HepG2 (cell line): Measurements from ENCODE around the gene MYOF. TPM values are rescaled to one million over a fixed set of nuclear protein-coding genes. Genes with fewer than 3 reads are reported as not detected.

Experiments
- ATAC-seq: fragments of 200-7000 bp; cut with Tn5 transposase; 3 replicates; pipeline ENCODE4 v1.9.1; 2020; ENCODE audit warnings: mild to moderate bottlenecking, moderate library complexity
- BruUV-seq: library from RNA; stranded (reverse); fragments of 400-500 nt; replicated peaks from 2 replicates; lab custom pipeline; 2021; lab: Mats Ljungman, UMichigan
- CTCF ChIA-PET: fragments of 300-600 bp; formaldehyde crosslinking; extraction: SDS; loops from one replicate; lab custom pipeline; 2021; ENCODE audit warnings: low total read pairs, inconsistent platforms, low intra/inter-chr PET ratio; lab: Yijun Ruan, JAX
- POLR2A ChIA-PET: fragments of 350-600 bp; sonication (Branson Sonifier 250); formaldehyde crosslinking; loops from one replicate; lab custom pipeline; 2020; ENCODE audit warnings: antibody characterized with exemption, inconsistent platforms; lab: Yijun Ruan, JAX
- DNase-seq: peaks from one replicate; pipeline ENCODE4 v3.0.0-alpha.2; 2015; ENCODE audit warnings: low spot score
- FAIRE-seq: peaks from 3 replicates; lab custom pipeline; 2011; peaks lifted over from hg19 to GRCh38; lab: Jason Lieb, UNC
- H2AFZ ChIP-seq: one replicate; pipeline ENCODE4 v1.6.1; 2011; ENCODE audit warnings: low read length, inconsistent platforms
- H3K27ac ChIP-seq: fragments of 300-600 bp; 3 replicates; pipeline ENCODE4 v1.8.0; 2011; ENCODE audit warnings: mixed run types, mild to moderate bottlenecking, mixed read lengths, low read length, inconsistent platforms; ENCODE audit not compliant: insufficient read depth; ENCODE audit errors: extremely low read length
- H3K27me3 ChIP-seq, 2 experiments: fragments of 200-600 bp in 1 of 2; 2 replicates in 1 of 2; 3 replicates in 1 of 2; pipeline versions ENCODE4 v1.6.0 to v1.8.0; 2011; ENCODE audit warnings: low read length in 2 of 2, mild to moderate bottlenecking in 2 of 2, moderate library complexity in 2 of 2, inconsistent platforms in 1 of 2; ENCODE audit not compliant: insufficient read depth in 2 of 2, control insufficient read depth in 1 of 2
- H3K36me3 ChIP-seq, 2 experiments: fragments of 200-600 bp in 1 of 2; replicated peaks in 1 of 2; 2 replicates in 1 of 2; 3 replicates in 1 of 2; pipeline versions ENCODE4 v1.5.1 to v1.8.0; 2011; ENCODE audit warnings: low read length in 2 of 2, inconsistent platforms in 1 of 2; ENCODE audit not compliant: insufficient read depth in 2 of 2, control insufficient read depth in 1 of 2
- H3K4me1 ChIP-seq: 2 replicates; pipeline ENCODE4 v1.5.1; 2012; ENCODE audit warnings: low read length, inconsistent platforms; ENCODE audit not compliant: insufficient read depth
- H3K4me2 ChIP-seq: 2 replicates; pipeline ENCODE4 v1.6.0; 2011; ENCODE audit warnings: low read depth, low read length, inconsistent platforms
- H3K4me3 ChIP-seq, 3 experiments: fragments of 200-600 bp in 1 of 3; sonication (generic), shearing (Covaris generic) in 1 of 3; replicated peaks in 1 of 3; 2 replicates each; pipeline ENCODE4 v1.5.1; 2011 to 2016; ENCODE audit warnings: low read length in 3 of 3, inconsistent platforms in 2 of 3, low read depth in 2 of 3, mild to moderate bottlenecking in 2 of 3, control low read depth in 1 of 3, mixed read lengths in 1 of 3; ENCODE audit not compliant: insufficient read depth in 1 of 3
- H3K79me2 ChIP-seq: one replicate; pipeline ENCODE4 v1.6.1; 2011; ENCODE audit warnings: low read length, inconsistent platforms; ENCODE audit not compliant: insufficient read depth
- H3K9ac ChIP-seq: 2 replicates; pipeline ENCODE4 v1.6.0; 2011; ENCODE audit warnings: mild to moderate bottlenecking, low read depth, low read length, inconsistent platforms; ENCODE audit not compliant: insufficient read depth
- H3K9me3 ChIP-seq: 2 replicates; pipeline ENCODE4 v1.5.1; 2012; ENCODE audit warnings: mild to moderate bottlenecking, low read length
- H4K20me1 ChIP-seq: 2 replicates; pipeline ENCODE4 v1.6.0; 2011; ENCODE audit warnings: inconsistent platforms, mild to moderate bottlenecking, low read length, moderate library complexity; ENCODE audit not compliant: insufficient read depth
- ATF6 ChIP-seq: sonication (generic); formaldehyde crosslinking; conservative IDR thresholded peaks from 2 replicates; pipeline ENCODE4 v1.4.0; 2020; ENCODE audit warnings: missing genetic modification reagents
- JUN ChIP-seq: sonication (generic); formaldehyde crosslinking; IDR thresholded peaks from 2 replicates; pipeline ENCODE4 v1.4.0; 2020; ENCODE audit warnings: mild to moderate bottlenecking, missing genetic modification reagents
- KAT7 ChIP-seq: IDR thresholded peaks from 2 replicates; pipeline ENCODE4 v1.6.1; 2018; ENCODE audit warnings: borderline replicate concordance, missing compliant biosample characterization
- RFX3 ChIP-seq: IDR thresholded peaks from 2 replicates; pipeline ENCODE4 v1.6.1; 2016; ENCODE audit warnings: missing biosample characterization, missing genetic modification reagents
- WGBS: methylation state at CpG from one replicate; pipeline ENCODE4 v1.1.6; 2017; ENCODE audit warnings: low lambda C conversion rate; 5-methylcytosine and 5-hydroxymethylcytosine counted together
- in situ Hi-C: cut with HindIII; loops from 2 replicates; pipeline ENCODE4 v1.10.0; 2017; ENCODE audit warnings: low pct_unique_long_range_greater_than_20kb; ENCODE audit not compliant: extremely low pct_ligation_motif_present
- intact Hi-C: fragments of 100-400 bp; cut with micrococcal nuclease; formaldehyde crosslinking; loops from one replicate; pipeline ENCODE4 v1.10.0; 2022; ENCODE audit not compliant: unreplicated experiment
- polyA plus RNA-seq, 8 experiments: library from polyadenylated mRNA; depleted of rRNA in 3 of 8; stranded (reverse) in 7 of 8; unstranded in 1 of 8; fragments of >200 nt; fragmentation: Illumina TruSeq in 4 of 8; extraction: Trizol in 4 of 8; gene quantifications; 2 replicates each; pipeline versions ENCODE4 v1.2.1 to v1.2.3, GENCODE V29; 2011 to 2016; ENCODE audit warnings: low read depth in 4 of 8, missing spikeins in 1 of 8, mixed read lengths in 1 of 8; ENCODE audit not compliant: insufficient read depth in 1 of 8
- total RNA-seq, 5 experiments: library from RNA; depleted of rRNA; stranded (reverse); fragments of >200 nt; fragmentation: Illumina TruSeq; extraction: Trizol; gene quantifications; 2 replicates each; pipeline ENCODE4 v1.2.3, GENCODE V29; 2016; ENCODE audit warnings: low read depth in 1 of 5

Gene MYOF
- total and polyA plus RNA-seq, 2 of the 13 experiments (the other 11 are each of a cell fraction or from before 2014, with no cell fraction given) = 0.18 to 0.42 TPM

DNA sequence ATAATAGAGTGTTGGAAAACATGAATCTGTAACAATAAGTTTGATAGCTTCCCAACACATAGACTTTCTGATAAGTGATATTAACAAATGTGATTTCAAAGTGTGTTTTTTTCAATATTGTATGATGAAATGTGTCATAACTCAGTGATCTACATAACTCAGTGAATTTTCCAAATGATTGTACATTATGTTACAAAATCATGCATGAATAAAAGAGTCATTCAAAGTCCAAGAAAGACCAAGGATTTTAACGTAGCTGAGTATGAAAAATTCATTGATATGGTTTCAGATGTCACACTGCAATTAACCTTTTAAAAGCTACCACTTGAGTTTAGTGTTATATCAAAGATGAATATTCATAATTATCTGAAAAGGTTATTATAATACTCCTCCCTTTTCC, 111.2 kb downstream of the MYOF start (continued):
- no peak for TF ChIP-seq ATF6 (CRISPR knock-in tag)
- TF ChIP-seq JUN = no peak

- ATAC-seq (no peak), DNase-seq (no peak), FAIRE-seq (no peak)
- no peaks in the 10 kb centered on the region for H3K79me2 ChIP-seq
- no peak overlapping the region for H3K4me3 ChIP-seq
- in situ Hi-C loops (no loop called here), intact Hi-C loops (no loop called here)
- ChIA-PET CTCF (no interaction called here), POLR2A (no interaction called here)
- no peaks in the 10 kb centered on the region for H3K36me3 ChIP-seq
- H4K20me1 ChIP-seq = no peaks in the 10 kb centered on the region
- H3K4me2 ChIP-seq = no peak overlapping the region
- no peak overlapping the region for H3K27ac ChIP-seq
- no peaks in the 10 kb centered on the region for H3K9me3 ChIP-seq
- 62% methylated on average over 6 of the region's 6 CpGs for WGBS
- H3K4me1 ChIP-seq = no peaks in the 10 kb centered on the region
- BruUV-seq = no TSS peak
- no peak overlapping the region for H3K9ac ChIP-seq
- no peaks in the 10 kb centered on the region for H3K27me3 ChIP-seq
- H2AFZ ChIP-seq = no peak overlapping the region
- no peak for TF ChIP-seq KAT7 (CRISPR knock-in tag)
Observed at GRCh38 chr10:93369588-93370164, 112.5 kb downstream of the MYOF start.

- Histone ChIP-seq H3K79me2 (no peaks in the 10 kb centered on the region), H3K4me3 (no peak overlapping the region), H3K36me3 (no peaks in the 10 kb centered on the region), H3K4me2 (no peak overlapping the region), H3K27ac (no peak overlapping the region), H2AFZ (no peak overlapping the region), H3K4me1 (no peaks in the 10 kb centered on the region), H3K9me3 (no peaks in the 10 kb centered on the region), H3K9ac (no peak overlapping the region), H3K27me3 (no peaks in the 10 kb centered on the region), H4K20me1 (no peaks in the 10 kb centered on the region)
- intact Hi-C loops = no loop called here
- no peak for DNase-seq
- 67% methylated on average over 2 of the region's 2 CpGs for WGBS
- no peak for FAIRE-seq
- no peak for TF ChIP-seq RFX3
- BruUV-seq = no TSS peak
- CTCF ChIA-PET = no interaction called here
- ATAC-seq = no peak
- POLR2A ChIA-PET = no interaction called here
- in situ Hi-C loops = no loop called here
Observed at GRCh38 chr10:93368210-93368609, 113.9 kb downstream of the MYOF start.
